Measurements from ENCODE around the gene GABARAPL1.

Gene GABARAPL1

DNA sequence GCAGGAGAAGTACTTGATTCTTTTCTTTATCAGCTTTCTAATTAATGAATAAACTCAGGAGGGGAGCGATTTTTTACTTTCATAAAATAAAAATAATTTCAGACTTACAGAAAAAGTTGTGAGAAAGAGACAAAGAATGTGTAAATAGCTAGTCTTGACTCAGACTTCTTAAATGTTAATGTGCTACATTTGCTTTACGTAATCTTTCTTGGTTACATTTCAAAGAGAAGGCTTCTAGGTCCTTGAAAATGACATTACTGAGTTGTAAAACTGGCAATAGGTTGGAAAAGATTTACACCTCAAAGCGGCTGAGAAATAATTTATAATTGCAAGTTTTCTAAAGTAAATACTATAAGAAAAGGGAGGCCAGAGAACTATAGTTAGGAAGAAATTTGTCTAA is 28.6 kb downstream of the GABARAPL1 start:
- no peak overlapping the region for H3K4me2 ChIP-seq
- H3K4me3 ChIP-seq (IDR thresholded peaks at IDR 0.05; ENCODE audit: insufficient read depth, low read depth, low read length): no peak overlapping the region
- no peaks in the 10 kb centered on the region for H3K79me2 ChIP-seq (ENCODE audit: insufficient read depth, low read depth)
- H3K27ac ChIP-seq: no peak overlapping the region
- no peak overlapping the region for H3K9ac ChIP-seq
- H3K4me1 ChIP-seq (ENCODE audit: low read depth, poor library complexity, severe bottlenecking): peaks cover 25% of the 10 kb centered on the region
- no peaks in the 10 kb centered on the region for H3K36me3 ChIP-seq (ENCODE audit: insufficient read depth)
- H2AFZ ChIP-seq (ENCODE audit: low read depth): no peak overlapping the region
- H3K27me3 ChIP-seq (ENCODE audit: insufficient read depth, low read depth): peaks cover 33% of the 10 kb centered on the region; the same call in 1 of the 2 replicates
- TF ChIP-seq, protein P1, sequence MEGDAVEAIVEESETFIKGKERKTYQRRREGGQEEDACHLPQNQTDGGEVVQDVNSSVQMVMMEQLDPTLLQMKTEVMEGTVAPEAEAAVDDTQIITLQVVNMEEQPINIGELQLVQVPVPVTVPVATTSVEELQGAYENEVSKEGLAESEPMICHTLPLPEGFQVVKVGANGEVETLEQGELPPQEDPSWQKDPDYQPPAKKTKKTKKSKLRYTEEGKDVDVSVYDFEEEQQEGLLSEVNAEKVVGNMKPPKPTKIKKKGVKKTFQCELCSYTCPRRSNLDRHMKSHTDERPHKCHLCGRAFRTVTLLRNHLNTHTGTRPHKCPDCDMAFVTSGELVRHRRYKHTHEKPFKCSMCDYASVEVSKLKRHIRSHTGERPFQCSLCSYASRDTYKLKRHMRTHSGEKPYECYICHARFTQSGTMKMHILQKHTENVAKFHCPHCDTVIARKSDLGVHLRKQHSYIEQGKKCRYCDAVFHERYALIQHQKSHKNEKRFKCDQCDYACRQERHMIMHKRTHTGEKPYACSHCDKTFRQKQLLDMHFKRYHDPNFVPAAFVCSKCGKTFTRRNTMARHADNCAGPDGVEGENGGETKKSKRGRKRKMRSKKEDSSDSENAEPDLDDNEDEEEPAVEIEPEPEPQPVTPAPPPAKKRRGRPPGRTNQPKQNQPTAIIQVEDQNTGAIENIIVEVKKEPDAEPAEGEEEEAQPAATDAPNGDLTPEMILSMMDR (conservative IDR thresholded peaks at IDR 0.05; ENCODE audit: low read depth, low read length): no peak
- H4K20me1 ChIP-seq (ENCODE audit: insufficient read depth): no peaks in the 10 kb centered on the region

DNA sequence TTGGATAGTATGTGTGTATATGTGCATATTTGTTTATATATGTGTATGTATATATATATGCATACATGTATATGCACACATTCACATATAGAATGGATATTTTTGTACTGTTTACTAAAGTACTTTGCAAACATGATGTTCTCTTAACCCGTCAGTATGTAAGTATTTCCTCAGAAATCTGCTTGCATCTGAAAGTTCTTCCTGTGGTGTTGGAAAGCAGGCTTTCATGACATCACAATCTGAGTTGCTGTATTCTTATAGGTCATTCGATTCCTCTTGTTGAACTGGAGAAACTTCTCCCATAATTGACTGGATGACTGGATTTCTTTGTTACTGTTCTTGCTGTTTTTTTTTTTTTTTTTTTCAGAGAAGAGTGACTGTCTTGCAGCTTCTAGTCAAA is 29.1 kb downstream of the GABARAPL1 start:
- H3K27ac ChIP-seq: no peak overlapping the region
- no peak overlapping the region for H2AFZ ChIP-seq (ENCODE audit: low read depth)
- H3K9ac ChIP-seq: no peak overlapping the region
- H4K20me1 ChIP-seq (ENCODE audit: insufficient read depth): no peaks in the 10 kb centered on the region
- no peak overlapping the region for H3K4me2 ChIP-seq
- no peak overlapping the region for H3K4me3 ChIP-seq (IDR thresholded peaks at IDR 0.05; ENCODE audit: insufficient read depth, low read depth, low read length)
- TF ChIP-seq, protein P1 (conservative IDR thresholded peaks at IDR 0.05; ENCODE audit: low read depth, low read length): no peak
- H3K79me2 ChIP-seq (ENCODE audit: insufficient read depth, low read depth): no peaks in the 10 kb centered on the region
- H3K36me3 ChIP-seq (ENCODE audit: insufficient read depth): no peaks in the 10 kb centered on the region
- peaks cover 24% of the 10 kb centered on the region for H3K4me1 ChIP-seq (ENCODE audit: low read depth, poor library complexity, severe bottlenecking)
- H3K27me3 ChIP-seq (ENCODE audit: insufficient read depth, low read depth): peaks cover 33% of the 10 kb centered on the region; the same call in 1 of the 2 replicates

DNA sequence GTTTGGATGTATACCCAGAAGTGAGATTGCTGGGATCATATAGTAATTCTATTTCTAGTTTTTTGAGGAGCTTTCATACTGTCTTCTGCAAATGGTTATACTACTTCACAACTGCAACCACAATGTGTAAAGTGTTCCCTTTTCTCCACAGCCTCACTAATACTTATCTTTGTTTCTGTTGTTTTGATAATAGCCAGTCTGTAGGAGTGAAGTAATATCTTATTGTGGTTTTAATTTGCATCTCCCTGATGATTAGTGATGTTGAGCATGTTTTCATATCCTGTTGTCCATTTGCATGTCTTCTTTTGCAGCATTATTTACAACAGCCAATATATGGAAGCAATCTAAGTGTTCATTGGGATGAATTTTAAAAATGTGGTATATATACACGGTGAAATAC is 29.9 kb downstream of the GABARAPL1 start:
- Histone ChIP-seq H3K4me3 (IDR thresholded peaks at IDR 0.05; ENCODE audit: insufficient read depth, low read depth, low read length) (no peak overlapping the region), H3K4me2 (no peak overlapping the region), H2AFZ (ENCODE audit: low read depth) (no peak overlapping the region), H3K27ac (no peak overlapping the region), H4K20me1 (ENCODE audit: insufficient read depth) (no peaks in the 10 kb centered on the region), H3K4me1 (ENCODE audit: low read depth, poor library complexity, severe bottlenecking) (peaks cover 31% of the 10 kb centered on the region), H3K9ac (no peak overlapping the region), H3K36me3 (ENCODE audit: insufficient read depth) (no peaks in the 10 kb centered on the region), H3K79me2 (ENCODE audit: insufficient read depth, low read depth) (no peaks in the 10 kb centered on the region), H3K27me3 (ENCODE audit: insufficient read depth, low read depth) (peaks cover 33% of the 10 kb centered on the region; the same call in 1 of the 2 replicates)
- TF ChIP-seq, protein P1 (conservative IDR thresholded peaks at IDR 0.05; ENCODE audit: low read depth, low read length): no peak

DNA sequence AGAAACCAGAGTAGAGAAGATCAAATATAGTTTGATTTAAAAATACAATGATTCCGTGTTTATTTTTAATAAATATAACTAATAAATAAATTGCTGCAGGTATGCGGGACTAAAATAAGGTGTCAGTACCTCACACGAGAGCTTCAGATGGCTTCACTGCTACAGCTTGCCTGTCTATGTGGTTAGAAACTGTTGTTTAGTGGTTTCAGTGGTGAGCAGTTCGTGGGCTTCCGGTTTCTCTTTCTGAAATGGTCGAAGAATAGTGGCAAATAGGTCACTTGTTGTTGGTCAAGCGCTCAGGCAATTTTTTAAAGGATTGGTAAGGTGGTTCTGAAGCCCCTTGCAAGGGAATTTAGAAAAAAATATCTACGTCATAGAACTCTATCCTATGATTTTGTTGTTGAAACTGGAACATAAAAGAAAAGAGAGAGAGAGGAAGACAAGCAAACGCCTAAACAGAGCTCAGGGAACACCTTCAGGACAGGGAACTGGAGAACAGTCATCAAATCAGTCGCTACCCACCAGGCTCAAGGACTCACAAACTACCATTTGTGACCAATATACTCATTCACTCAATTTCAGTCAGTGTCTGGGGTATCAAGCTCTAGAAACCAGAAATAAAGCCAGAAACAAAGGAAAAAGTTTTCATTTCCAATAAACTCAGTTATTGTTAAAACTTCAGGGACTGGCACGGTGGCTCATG is 31.3 kb downstream of the GABARAPL1 start:
- Histone ChIP-seq H3K27ac (no peak overlapping the region), H3K4me2 (peak overlapping the region; percentile 88), H3K36me3 (ENCODE audit: insufficient read depth) (no peaks in the 10 kb centered on the region), H4K20me1 (ENCODE audit: insufficient read depth) (no peaks in the 10 kb centered on the region), H3K4me1 (ENCODE audit: low read depth, poor library complexity, severe bottlenecking) (peaks cover 34% of the 10 kb centered on the region), H3K9ac (no peak overlapping the region), H3K4me3 (IDR thresholded peaks at IDR 0.05; ENCODE audit: insufficient read depth, low read depth, low read length) (no peak overlapping the region), H3K27me3 (ENCODE audit: insufficient read depth, low read depth) (peaks cover 33% of the 10 kb centered on the region; the same call in 1 of the 2 replicates), H2AFZ (ENCODE audit: low read depth) (no peak overlapping the region), H3K79me2 (ENCODE audit: insufficient read depth, low read depth) (no peaks in the 10 kb centered on the region)
- TF ChIP-seq, protein P1 (conservative IDR thresholded peaks at IDR 0.05; ENCODE audit: low read depth, low read length): no peak

Data from KMS-11 (cell line).